Keratinocyte (primary cell): ENCODE data around the gene APAF1. TPM values are rescaled to one million over a fixed set of nuclear protein-coding genes. Genes with fewer than 3 reads are reported as not detected.

Experiments used
- DNase-seq: peaks from one replicate; pipeline ENCODE4 v3.0.0-alpha.2; 2011; ENCODE audit warnings: low read depth, missing footprints, low spot score
- FAIRE-seq: peaks from 2 replicates; lab custom pipeline; 2011; peaks lifted over from hg19 to GRCh38; lab: Jason Lieb, UNC
- H2AFZ ChIP-seq: 2 replicates; pipeline ENCODE4 v1.6.0; 2012; ENCODE audit warnings: low read length, control low read depth, inconsistent platforms; ENCODE audit not compliant: control insufficient read depth
- H3K27ac ChIP-seq: 2 replicates; pipeline ENCODE4 v1.5.1; 2011; ENCODE audit warnings: low read length; ENCODE audit not compliant: control insufficient read depth, insufficient read depth
- H3K27me3 ChIP-seq: 3 replicates; pipeline ENCODE4 v1.6.0; 2011; ENCODE audit warnings: low read length; ENCODE audit not compliant: control insufficient read depth, insufficient read depth; ENCODE audit errors: extremely low read depth
- H3K36me3 ChIP-seq, 2 experiments: 2 replicates in 1 of 2; 3 replicates in 1 of 2; pipeline ENCODE4 v1.5.1; 2011; ENCODE audit warnings: low read length in 2 of 2, mild to moderate bottlenecking in 1 of 2; ENCODE audit not compliant: control insufficient read depth in 2 of 2, insufficient read depth in 2 of 2; ENCODE audit errors: extremely low read depth in 1 of 2
- H3K4me1 ChIP-seq: 3 replicates; pipeline ENCODE4 v1.5.1; 2011; ENCODE audit warnings: low read length; ENCODE audit not compliant: control insufficient read depth, insufficient read depth; ENCODE audit errors: extremely low read depth
- H3K4me2 ChIP-seq: 3 replicates; pipeline ENCODE4 v1.6.0; 2011; ENCODE audit warnings: low read depth, low read length; ENCODE audit not compliant: control insufficient read depth, insufficient read depth; ENCODE audit errors: extremely low read depth
- H3K4me3 ChIP-seq, 3 experiments: fragments of 200-600 bp in 1 of 3; sonication (generic) in 1 of 3; 2 replicates in 2 of 3; 3 replicates in 1 of 3; pipeline ENCODE4 v1.5.1; 2011 to 2016; ENCODE audit warnings: low read length in 3 of 3, mild to moderate bottlenecking in 3 of 3, control low read depth in 2 of 3, inconsistent platforms in 1 of 3, low read depth in 1 of 3, mixed read lengths in 1 of 3, mixed run types in 1 of 3, moderate library complexity in 1 of 3; ENCODE audit not compliant: control insufficient read depth in 2 of 3, insufficient read depth in 2 of 3; ENCODE audit errors: extremely low read depth in 1 of 3
- H3K79me2 ChIP-seq: 2 replicates; pipeline ENCODE4 v1.6.0; 2012; ENCODE audit warnings: low read length; ENCODE audit not compliant: control insufficient read depth, insufficient read depth
- H3K9ac ChIP-seq: 3 replicates; pipeline ENCODE4 v1.6.0; 2011; ENCODE audit warnings: low read length; ENCODE audit not compliant: control insufficient read depth, insufficient read depth; ENCODE audit errors: extremely low read depth
- H3K9me1 ChIP-seq: 3 replicates; pipeline ENCODE4 v1.6.0; 2011; ENCODE audit warnings: low read length; ENCODE audit not compliant: control insufficient read depth, insufficient read depth; ENCODE audit errors: extremely low read depth
- H3K9me3 ChIP-seq: 2 replicates; pipeline ENCODE4 v1.5.1; 2012; ENCODE audit warnings: low read depth, low read length; ENCODE audit not compliant: control insufficient read depth
- H4K20me1 ChIP-seq: 3 replicates; pipeline ENCODE4 v1.6.0; 2011; ENCODE audit warnings: low read length; ENCODE audit not compliant: control insufficient read depth, insufficient read depth; ENCODE audit errors: extremely low read depth
- CTCF ChIP-seq, 3 experiments: IDR thresholded peaks in 1 of 3; conservative IDR thresholded peaks in 1 of 3; optimal IDR thresholded peaks in 1 of 3; 2 replicates in 2 of 3; 3 replicates in 1 of 3; pipeline versions ENCODE3 to v1.5.1; 2011; ENCODE audit warnings: low read length in 3 of 3, mild to moderate bottlenecking in 3 of 3, moderate library complexity in 2 of 3, control low read depth in 1 of 3, inconsistent platforms in 1 of 3; ENCODE audit not compliant: insufficient read depth in 2 of 3; ENCODE audit errors: extremely low read depth in 1 of 3
- EZH2 ChIP-seq: IDR thresholded peaks from one replicate; pipeline ENCODE4 v1.6.1; 2012; ENCODE audit warnings: inconsistent platforms, mild to moderate bottlenecking, low read length, moderate library complexity
- dilution Hi-C: fragments of 300-500 bp; cut with MboI; formaldehyde crosslinking; loops from one replicate; pipeline ENCODE4 v1.7.0; 2020; ENCODE audit warnings: low sequenced_read_pairs; ENCODE audit not compliant: extremely low pct_ligation_motif_present
- polyA plus RNA-seq, 5 experiments: library from polyadenylated mRNA; depleted of rRNA in 3 of 5; stranded (reverse) in 3 of 5; stranded (forward) in 1 of 5; unstranded in 1 of 5; fragments of >200 nt; gene quantifications; 1 replicate in 1 of 5; 2 replicates in 3 of 5; 3 replicates in 1 of 5; pipeline versions ENCODE4 v1.2.1 to v1.2.3, GENCODE V29; 2011 to 2012; ENCODE audit warnings: missing spikeins in 2 of 5, low read depth in 1 of 5, low replicate concordance in 1 of 5
- small RNA-seq, 3 experiments: library from RNA; depleted of rRNA; stranded (forward); fragments of <200 nt; gene quantifications; one replicate each; pipeline ENCODE3, GENCODE V24; 2012; ENCODE audit warnings: low read depth in 3 of 3, low replicate concordance in 1 of 3; ENCODE audit not compliant: insufficient read length in 3 of 3

Gene APAF1
- polyA plus RNA-seq, 1 donor (not counting 4 experiments of a cell fraction or from before 2014, with no cell fraction given): 9.9 TPM

GRCh38 chr12:98783420-98783819 lies 138.3 kb downstream of the APAF1 start:
- FAIRE-seq (no peak), DNase-seq (no peak)
- Histone ChIP-seq H3K9me1 (no peaks in the 10 kb centered on the region), H3K9ac (no peak overlapping the region), H3K27me3 (no peaks in the 10 kb centered on the region), H3K4me1 (no peaks in the 10 kb centered on the region), H3K79me2 (no peaks in the 10 kb centered on the region), H3K36me3 (no peaks in the 10 kb centered on the region), H3K27ac (no peak overlapping the region), H2AFZ (no peak overlapping the region), H4K20me1 (no peaks in the 10 kb centered on the region), H3K9me3 (no peaks in the 10 kb centered on the region), H3K4me3 (no peak overlapping the region), H3K4me2 (no peak overlapping the region)
- dilution Hi-C loops: no loop called here
- TF ChIP-seq EZH2: no peak
- TF ChIP-seq CTCF (optimal IDR thresholded peaks at IDR 0.05 in 1 of 3, IDR thresholded peaks at IDR 0.05 in 1 of 3, conservative IDR thresholded peaks at IDR 0.05 in 1 of 3; ENCODE audit: extremely low read depth in 1 of 3, insufficient read depth in 2 of 3, low read length in 3 of 3): no peak

Small RNA genes lying within 50 kb of the gene (small RNA-seq; reads per million reads assigned to genes)
- 10.2 to 37.2 (median 15.0) reads per million in 3 experiments for gene SNORA53

Other genes starting within 250 kb of the APAF1 start
- 10.2 to 41.0 TPM (median 30.5 TPM) in 3 replicates for gene TMPO, start 129.7 kb upstream of the APAF1 start, polyA plus RNA-seq
- 289 to 802 TPM (median 389 TPM) in 3 replicates for gene SLC25A3, start 51.6 kb upstream of the APAF1 start, polyA plus RNA-seq
- gene IKBIP, start 502 bp upstream of the APAF1 start, polyA plus RNA-seq: 16.6 to 33.9 TPM (median 27.2 TPM) in 3 replicates